ENCODE data around the gene PALLD. TPM values are rescaled to one million over a fixed set of nuclear protein-coding genes. Genes with fewer than 3 reads are reported as not detected.

PALLD gene
- polyA plus RNA-seq, 3 donors, result 6.1 to 11.8 (median 9.9) TPM

- intact Hi-C loops (cut with micrococcal nuclease), result no loop called here
- peaks cover 0 to 7% (median 0%) of the 10 kb centered on the region in 3 donors for H3K27me3 Mint-ChIP-seq (ENCODE audit: low read depth in 3 of 3)
These were observed 357.6 kb downstream of the PALLD start for GRCh38 chr4:168854350-168854921.

GRCh38 chr4:168856312-168856711 lies 359.5 kb downstream of the PALLD start:
- Histone ChIP-seq H3K36me3 (replicated peaks in 1 of 2; ENCODE audit: control insufficient read depth in 1 of 2, insufficient read depth in 2 of 2, low read length in 2 of 2) (no peaks in the 10 kb centered on the region), H3K9ac (ENCODE audit: insufficient read depth, low read length, poor library complexity, severe bottlenecking) (no peak overlapping the region), H3K27ac (ENCODE audit: low read depth in 1 of 2, low read length in 2 of 2) (no peak overlapping the region), H3K4me3 (replicated peaks in 1 of 3; ENCODE audit: low read depth in 2 of 3, low read length in 3 of 3) (no peak overlapping the region), H3K4me1 (ENCODE audit: control insufficient read depth in 1 of 2, insufficient read depth in 2 of 2, low read length in 2 of 2) (peaks cover 17 to 19% of the 10 kb centered on the region in 2 donors), H3K9me3 (replicated peaks in 1 of 2; ENCODE audit: control insufficient read depth in 1 of 2, insufficient read depth in 1 of 2, low read length in 2 of 2) (no peaks in the 10 kb centered on the region), H4K20me1 (ENCODE audit: insufficient read depth, low read length) (no peaks in the 10 kb centered on the region), H2AFZ (ENCODE audit: insufficient read depth, low read depth, low read length, poor library complexity, severe bottlenecking) (no peak overlapping the region), H3K79me2 (ENCODE audit: insufficient read depth, low read length) (no peaks in the 10 kb centered on the region), H3K4me2 (replicated peaks; ENCODE audit: extremely low read depth, low read length, poor library complexity, severe bottlenecking) (no peak overlapping the region), H3K27me3 (ENCODE audit: control insufficient read depth in 2 of 2, insufficient read depth in 2 of 2, low read length in 2 of 2) (no peaks in the 10 kb centered on the region)
- no peak overlapping the region for H3K27ac Mint-ChIP-seq
- no peak for DNase-seq
- H3K36me3 Mint-ChIP-seq, result no peaks in the 10 kb centered on the region
- H3K9me3 Mint-ChIP-seq, result no peaks in the 10 kb centered on the region
- peaks cover 21% of the 10 kb centered on the region for H3K4me1 Mint-ChIP-seq
- intact Hi-C loops (cut with micrococcal nuclease), result no loop called here
- TF ChIP-seq CTCF (IDR thresholded peaks at IDR 0.05), result no peak
- peaks cover 0 to 7% (median 3%) of the 10 kb centered on the region in 3 donors for H3K27me3 Mint-ChIP-seq (ENCODE audit: low read depth in 3 of 3)
- no peak overlapping the region for H3K4me3 Mint-ChIP-seq
- WGBS (ENCODE audit: insufficient coverage), result no CpG with 5 or more reads among the region's 2 CpGs

More at GRCh38 chr4:168854350-168854921, 357.6 kb downstream of the PALLD start:
- Histone ChIP-seq H3K27me3 (ENCODE audit: control insufficient read depth in 2 of 2, insufficient read depth in 2 of 2, low read length in 2 of 2) (no peaks in the 10 kb centered on the region), H3K27ac (ENCODE audit: low read depth in 1 of 2, low read length in 2 of 2) (no peak overlapping the region), H3K79me2 (ENCODE audit: insufficient read depth, low read length) (no peaks in the 10 kb centered on the region), H2AFZ (ENCODE audit: insufficient read depth, low read depth, low read length, poor library complexity, severe bottlenecking) (no peak overlapping the region), H4K20me1 (ENCODE audit: insufficient read depth, low read length) (no peaks in the 10 kb centered on the region), H3K9me3 (replicated peaks in 1 of 2; ENCODE audit: control insufficient read depth in 1 of 2, insufficient read depth in 1 of 2, low read length in 2 of 2) (no peaks in the 10 kb centered on the region), H3K4me3 (replicated peaks in 1 of 3; ENCODE audit: low read depth in 2 of 3, low read length in 3 of 3) (no peak overlapping the region), H3K4me2 (replicated peaks; ENCODE audit: extremely low read depth, low read length, poor library complexity, severe bottlenecking) (no peak overlapping the region), H3K9ac (ENCODE audit: insufficient read depth, low read length, poor library complexity, severe bottlenecking) (no peak overlapping the region), H3K4me1 (ENCODE audit: control insufficient read depth in 1 of 2, insufficient read depth in 2 of 2, low read length in 2 of 2) (peaks cover 17 to 25% of the 10 kb centered on the region in 2 donors), H3K36me3 (replicated peaks in 1 of 2; ENCODE audit: control insufficient read depth in 1 of 2, insufficient read depth in 2 of 2, low read length in 2 of 2) (no peaks in the 10 kb centered on the region)
- H3K9me3 Mint-ChIP-seq, result no peaks in the 10 kb centered on the region
- H3K4me3 Mint-ChIP-seq, result no peak overlapping the region
- no peak overlapping the region for H3K27ac Mint-ChIP-seq
- no peak for TF ChIP-seq CTCF (IDR thresholded peaks at IDR 0.05)
- H3K36me3 Mint-ChIP-seq, result no peaks in the 10 kb centered on the region
- peaks cover 32% of the 10 kb centered on the region for H3K4me1 Mint-ChIP-seq
- no peak for DNase-seq
- WGBS (ENCODE audit: insufficient coverage), result 94% methylated on average over 3 of the region's 8 CpGs

Measured in CD14-positive monocyte (primary cell).